GM19455 (cell line): ENCODE results near the gene SCAMP1.

Source experiments
- ATAC-seq: cut with Tn5 transposase; IDR thresholded peaks from one replicate; pipeline ENCODE4 v1.9.1; 2021; ENCODE audit not compliant: unreplicated experiment

The SCAMP1 gene

DNA sequence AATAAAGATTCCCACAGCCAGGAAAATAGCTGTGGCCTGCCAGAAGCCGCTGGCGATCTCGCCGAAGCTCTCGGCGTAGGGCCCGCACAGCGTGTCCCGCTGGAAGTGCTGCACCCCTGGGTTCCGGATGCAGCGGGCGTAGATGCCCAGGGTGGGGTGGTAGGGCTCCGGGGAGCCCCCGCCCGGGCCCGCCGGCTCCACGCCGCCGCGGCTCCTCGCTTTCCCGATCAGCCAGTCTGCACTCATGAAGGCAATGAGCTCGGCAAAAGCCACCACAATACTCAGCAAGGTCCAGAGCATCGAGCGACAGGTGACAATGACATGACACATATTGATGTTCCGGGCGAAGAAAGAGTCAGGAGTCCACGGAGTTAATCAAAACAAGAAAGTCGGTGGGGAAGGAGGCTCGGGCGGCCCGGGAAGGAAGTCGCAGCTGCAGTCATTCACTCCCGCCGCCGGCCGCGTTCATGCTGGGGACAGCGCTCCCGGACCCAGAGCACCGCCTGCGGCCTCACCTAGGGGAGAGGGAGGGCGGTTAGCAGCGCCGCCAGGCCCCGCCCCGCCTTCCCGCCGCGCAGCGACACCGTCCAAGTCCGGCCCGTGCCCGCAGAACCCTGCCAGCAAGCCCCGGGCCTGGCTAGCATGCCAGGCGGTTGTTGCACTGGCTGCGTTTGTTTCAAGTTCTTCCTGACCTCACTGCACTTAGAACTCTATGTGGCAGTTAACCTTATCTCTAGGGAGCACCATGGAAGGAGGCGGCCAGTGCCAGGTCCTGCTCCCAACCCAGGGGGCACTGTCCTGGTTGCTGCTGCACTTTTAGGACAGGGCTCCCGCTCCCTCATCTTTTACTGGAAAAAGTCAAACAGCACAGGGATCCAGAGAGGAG, 149.7 kb downstream of the SCAMP1 start:
- peak; percentile 79 for ATAC-seq

DNA sequence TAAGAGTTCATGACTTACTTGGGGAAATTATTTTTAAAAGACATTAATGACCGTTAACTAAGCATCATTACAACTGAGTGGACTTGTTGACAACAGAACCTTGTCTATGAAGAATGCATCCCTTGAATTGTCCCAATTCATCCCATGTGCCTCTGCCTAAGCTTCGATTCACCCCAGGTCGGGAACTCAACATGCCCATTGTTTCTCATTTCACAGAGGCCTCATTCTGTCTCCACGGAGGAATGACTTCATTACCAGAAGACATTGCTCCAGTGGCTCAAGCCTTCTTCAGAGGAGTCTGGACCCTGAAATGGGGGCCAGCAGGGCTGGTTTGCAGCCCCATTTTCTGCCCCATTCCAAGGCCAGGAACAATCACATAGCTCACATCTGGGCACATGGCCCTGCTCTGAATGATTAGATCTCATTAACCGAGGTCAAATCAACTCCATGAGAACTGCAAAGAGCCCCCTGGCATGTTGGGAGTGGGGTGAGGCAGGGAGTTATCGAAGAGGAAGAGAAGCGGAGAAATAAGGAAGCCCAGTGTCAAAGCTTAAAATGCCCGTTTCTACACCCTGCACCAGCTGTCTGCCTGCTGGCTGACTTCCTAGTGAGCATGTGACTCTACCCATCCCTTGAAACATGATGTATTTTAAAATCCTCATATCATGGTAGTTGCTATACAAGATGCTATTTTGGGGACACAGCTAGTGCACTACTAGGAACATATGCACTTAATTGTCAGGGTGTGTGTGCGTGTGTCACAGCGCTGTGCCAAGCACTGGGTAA, 150.9 kb downstream of the SCAMP1 start:
- ATAC-seq, result no peak

DNA sequence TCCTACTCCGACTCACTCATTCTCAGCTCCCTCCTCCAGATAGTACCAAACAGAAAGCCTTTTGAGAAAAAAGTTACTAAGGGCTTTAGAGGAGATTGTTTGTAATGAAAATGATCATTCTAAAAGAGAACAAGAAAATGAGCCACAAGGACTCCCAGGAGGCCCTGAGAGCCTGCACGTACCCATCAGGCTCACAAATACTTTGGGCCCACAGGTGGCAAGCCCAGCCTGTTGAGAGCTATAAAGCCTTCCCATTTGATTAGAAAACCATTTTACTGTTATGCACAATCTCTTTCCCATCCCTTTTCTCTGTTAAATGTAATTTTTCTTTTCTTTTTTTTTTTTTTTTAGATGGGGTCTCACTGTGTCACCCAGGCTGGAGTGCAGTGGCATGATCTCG, 152.0 kb downstream of the SCAMP1 start:
- no peak for ATAC-seq

DNA sequence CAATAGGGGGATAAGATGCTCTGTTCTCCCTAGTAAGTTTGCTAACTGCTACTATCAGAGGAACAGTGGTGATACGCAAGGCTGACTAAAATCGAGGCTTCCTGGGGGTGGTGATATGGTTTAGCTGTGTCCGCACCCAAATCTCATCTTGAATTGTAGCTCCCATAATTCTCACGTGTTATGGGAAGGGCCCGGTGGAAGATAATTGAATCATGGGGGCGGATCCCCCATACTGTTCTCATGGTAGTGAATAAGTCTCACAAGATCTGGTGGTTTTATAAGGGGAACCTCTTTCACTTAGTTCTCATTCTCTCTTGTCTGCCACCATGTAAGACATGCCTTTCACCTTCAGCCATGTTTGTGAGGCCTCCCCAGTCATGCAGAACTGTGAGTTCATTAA, 153.0 kb downstream of the SCAMP1 start:
- no peak for ATAC-seq

DNA sequence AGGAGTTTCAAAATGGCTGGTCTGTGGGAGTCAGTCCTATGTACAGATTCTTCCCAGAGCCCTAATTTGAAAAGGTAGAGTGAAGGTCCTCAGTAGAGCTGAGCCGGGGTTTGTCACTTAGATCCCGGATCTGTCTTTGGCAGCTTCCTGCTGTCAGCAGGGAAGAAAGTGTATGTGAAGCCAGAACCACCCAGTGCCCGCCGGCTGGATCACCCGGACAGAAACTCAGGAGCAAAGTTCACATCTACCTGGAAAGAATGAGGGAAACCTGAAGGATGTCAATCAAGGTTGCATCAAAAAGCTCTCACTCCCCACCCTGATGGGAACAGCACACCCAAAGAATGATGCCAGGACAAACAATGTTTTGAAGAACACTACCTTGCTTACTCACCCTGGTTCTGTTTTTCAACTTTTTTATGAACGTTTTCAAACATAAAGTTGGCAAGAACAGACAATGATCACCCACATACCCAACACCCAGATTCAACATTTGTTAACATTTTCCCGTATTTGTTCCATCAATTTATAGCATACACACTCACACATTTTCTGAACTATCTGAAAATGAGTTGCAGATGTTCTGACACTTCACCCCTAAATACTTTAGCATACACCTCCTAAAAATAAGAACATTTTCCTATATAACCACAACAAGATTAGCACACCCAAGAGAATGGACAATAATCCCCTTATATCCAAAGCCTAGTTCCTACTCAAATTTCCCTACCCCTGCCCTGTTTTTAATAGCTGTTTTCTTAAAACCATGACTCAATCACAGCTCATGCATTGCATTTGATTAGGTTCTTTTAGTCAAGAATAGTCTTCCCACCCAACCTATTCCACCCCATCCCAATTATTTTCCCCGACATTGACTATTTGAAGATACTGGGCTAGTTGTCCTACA, 154.3 kb downstream of the SCAMP1 start:
- ATAC-seq, result no peak

DNA sequence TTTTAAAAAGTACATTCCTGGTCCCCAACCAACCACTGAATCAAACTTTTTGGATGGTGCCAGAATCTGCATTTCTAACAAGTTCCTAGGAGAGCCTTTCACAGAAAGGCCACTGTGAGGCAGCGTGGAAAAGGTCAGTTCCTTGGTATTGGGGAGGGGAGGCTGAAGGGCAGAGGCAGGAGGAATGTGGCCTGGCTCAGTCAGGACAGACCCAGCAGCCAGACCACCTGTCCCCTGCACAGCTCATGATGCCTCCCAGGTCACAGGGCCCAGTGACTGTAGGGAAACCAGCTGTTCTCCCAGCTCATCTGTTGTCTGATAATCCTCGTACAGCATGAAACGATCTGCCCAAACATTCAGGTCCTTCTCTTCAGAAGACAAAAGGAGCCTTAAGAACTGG, 155.3 kb downstream of the SCAMP1 start:
- no peak for ATAC-seq

DNA sequence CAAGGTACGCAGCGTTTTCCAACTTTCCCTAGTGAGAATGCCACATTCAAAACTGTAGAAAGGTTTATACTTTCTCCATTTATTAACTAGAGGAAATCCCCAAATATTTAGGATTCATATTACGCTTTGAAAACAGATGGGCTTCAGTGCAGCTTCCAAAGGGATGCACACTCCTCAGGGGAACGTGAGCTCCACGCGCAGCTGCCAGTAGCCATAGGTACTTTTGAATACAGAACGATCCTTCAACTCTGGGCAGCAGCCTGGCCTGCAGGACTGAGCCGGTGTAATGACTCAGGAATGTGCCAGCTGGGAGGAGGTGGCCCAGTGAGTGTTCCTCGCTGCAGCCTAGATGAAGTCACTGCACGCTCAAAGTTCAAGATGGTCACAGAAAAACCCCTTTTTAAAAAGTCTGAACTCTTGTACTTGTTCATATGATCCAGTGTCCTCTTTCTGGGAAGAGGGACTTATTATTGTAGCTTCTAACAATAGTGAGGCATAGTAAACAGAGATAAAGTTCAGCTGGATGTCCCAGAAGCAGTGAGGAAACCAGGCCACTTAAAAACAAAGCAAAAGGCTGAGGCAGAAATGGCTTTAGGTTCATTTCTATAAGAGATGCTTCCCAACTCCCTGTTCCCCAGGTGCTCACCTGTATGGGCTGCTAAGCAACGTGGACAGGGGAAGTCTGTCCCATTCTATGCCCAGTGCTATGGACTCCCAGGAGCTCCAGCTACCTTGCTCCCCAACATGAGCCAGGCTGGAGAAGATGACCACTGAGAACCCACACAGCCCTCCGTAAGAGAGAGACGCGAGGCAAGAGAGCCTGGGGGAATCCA, 158.2 kb downstream of the SCAMP1 start:
- ATAC-seq, result no peak

DNA sequence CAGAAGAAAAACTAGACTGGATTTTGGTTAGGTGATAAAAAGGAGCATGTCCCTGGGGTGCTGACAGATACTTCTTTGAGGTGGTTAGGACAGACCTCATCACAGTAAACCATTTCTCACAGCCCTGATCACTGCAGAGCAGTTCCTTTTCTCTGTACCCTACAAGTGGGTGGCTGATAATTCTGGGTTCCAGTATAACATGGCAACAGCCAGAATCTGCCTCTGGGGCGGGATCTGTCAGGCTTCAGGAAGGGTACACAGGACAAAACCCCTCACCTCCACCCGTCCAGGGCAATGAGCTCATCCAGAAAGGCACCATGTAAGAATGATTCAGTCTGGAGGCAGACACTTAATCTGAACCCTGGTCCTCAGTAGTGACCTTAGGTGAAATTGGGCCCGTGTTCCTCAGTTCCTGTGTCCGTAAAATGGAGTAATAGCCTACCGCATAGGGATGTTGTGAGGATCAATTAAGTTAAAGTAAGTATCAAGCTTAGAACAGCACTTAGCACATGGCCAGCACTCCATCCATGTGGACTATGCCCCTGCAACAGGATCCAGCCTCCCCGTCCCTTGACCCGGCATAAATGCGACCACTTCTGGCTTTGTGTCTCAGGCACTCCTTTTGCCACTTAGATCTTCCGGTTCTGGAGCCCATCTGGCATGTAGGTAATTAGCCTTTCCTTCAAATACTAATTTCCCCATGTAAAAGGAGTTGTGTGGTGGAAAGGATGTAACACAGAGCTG, 159.0 kb downstream of the SCAMP1 start:
- ATAC-seq, result no peak

DNA sequence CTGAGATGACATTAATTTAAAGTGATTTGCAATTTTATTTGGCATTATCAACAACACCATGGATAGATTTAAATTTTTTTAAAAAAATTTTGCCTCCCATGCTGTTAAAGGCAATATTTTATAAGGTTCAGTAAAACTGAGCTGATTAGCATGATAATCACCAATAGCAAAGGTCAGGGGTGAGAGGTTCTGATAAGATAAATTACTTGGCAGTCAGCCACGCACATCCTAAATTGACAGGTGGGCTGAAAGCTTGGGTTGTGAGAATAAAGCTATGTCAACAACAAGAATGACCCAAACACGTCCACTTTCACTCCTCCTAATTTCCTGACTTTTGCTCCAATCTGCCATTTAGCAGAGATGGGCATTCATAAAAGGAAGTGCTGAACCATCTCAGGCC, 161.0 kb downstream of the SCAMP1 start:
- no peak for ATAC-seq

DNA sequence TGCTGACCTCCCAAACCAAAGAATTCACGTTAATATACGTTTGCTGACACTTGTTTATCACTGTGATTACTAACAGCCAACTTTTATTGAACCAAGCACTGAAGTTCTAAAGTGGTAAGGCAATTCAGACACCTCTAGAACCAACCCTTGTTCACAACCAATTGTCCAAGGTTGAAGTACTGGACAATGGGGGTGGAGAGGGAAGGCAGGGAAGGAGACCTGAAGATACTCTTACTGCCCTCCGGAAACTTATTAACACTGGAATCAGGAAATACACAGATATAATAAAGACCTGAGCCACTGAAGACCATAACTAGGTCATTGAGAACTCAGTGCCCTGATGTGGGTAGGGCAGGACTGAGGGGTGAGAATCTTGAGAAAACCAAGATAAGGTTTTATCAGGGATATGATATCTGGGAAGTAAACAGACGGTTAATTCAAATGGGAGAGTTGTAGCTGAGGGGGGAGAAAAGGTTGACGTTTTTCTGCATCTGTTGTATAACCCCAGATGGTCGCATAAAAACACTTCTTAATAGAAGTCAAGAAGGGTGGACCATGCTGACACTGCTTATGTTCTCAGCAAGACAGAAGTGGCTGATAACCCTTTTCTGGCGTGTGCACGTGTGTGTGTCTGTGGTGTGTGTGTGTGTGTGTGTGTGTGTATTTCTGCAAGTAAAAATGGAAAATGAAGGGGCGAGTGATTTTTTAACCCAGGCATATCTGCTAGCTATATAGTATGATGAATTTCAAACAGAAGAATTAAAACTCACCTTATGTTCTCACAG, 162.3 kb downstream of the SCAMP1 start:
- no peak for ATAC-seq

DNA sequence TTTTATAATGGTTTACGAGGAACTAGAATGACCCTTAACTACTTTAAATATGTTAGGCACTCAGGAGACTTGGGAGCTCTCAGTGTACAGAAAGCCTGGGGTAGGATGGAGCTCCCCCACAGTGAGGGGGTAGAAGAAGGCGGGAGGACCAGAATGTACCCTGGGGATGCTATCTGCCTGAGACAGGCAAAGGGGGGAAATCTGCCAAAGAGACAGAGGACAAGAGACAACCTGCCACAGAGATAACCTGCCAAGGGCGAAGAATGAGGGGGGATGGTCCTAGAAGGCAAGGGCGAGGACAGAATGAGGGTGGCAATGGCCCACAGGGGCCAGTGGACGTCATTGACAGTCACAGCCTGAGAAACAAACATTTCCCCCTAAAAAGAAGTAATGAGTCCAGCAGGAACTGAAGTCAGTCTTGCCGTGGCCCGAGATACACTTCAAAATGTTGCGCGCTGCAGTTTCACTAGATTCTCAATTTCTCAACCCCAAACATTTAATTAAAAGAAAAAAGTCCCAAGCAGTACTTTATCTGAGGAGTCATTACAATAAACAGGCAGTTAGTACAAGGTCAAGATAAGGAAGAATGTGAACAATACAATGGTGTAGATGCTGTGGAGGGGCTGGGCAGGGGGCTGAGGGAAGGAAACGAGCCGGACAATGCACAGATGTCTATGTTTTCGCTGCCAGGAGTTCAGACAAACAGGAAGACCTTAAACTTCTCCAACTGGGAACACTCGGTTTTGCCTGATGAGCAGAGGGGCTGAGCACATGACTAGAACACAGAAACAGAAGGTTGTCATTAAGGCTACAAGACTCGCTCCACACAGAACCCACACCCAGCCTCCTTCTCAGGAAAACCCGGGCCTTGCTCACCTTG, 163.1 kb downstream of the SCAMP1 start:
- no peak for ATAC-seq

DNA sequence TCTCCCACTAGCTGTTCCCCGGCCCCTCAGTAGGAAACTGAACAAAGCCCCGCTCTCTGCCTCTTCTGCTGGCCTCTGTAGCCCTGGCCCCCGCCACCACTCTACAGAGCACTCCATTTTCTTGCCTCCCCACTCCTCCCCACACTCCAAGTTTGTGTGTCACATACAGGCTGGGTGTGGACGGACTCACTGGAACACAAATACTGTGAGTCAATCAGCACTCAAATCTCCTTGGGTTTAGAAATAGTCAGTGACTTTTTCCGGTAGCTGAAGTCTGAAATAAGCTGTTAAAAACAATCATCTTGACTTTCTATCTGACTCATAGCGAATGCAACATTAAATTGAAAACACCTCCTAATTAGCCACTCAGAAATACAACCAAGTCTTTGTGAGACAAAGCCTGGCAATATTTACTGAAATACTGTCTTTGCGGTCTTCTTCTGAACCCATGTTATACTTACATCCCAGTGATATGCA, 165.7 kb downstream of the SCAMP1 start:
- no peak for ATAC-seq

DNA sequence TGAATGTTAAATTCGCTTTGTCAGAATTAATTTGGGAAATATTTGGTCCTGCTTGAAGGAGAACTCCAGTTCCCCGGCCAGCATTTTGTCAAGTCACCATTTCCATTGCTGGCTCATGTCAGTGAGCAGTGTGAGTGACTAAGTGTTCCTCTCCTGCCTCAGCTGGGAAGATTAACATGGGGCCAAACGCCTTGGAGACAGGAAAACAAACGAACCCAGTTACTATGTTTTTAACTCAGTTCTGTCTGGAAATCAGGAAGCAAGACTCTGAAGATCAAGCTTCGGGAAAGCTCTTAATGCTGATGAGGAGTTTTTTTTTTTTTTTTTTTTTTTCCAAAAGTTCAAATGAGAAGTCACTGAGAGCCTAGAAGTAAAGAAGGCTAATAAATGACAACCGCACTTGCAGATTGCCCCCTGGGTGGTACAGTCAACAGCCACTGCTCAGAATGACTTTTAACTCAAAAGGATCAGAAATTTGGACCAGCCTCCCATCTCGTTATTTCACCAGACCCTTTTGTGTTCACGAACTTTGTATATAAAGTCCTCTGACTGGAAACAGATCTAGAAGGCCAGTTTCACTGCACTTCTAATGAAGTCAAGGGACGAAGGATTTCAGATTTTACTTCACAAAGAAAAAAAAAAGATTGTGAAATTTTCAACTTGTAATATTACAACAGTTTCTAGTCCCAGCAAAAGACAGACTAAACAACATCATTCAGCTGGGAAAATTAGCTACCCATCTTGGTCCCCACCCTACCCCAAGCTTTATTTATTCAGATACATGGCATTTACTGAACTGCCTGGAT, 166.8 kb downstream of the SCAMP1 start:
- no peak for ATAC-seq

DNA sequence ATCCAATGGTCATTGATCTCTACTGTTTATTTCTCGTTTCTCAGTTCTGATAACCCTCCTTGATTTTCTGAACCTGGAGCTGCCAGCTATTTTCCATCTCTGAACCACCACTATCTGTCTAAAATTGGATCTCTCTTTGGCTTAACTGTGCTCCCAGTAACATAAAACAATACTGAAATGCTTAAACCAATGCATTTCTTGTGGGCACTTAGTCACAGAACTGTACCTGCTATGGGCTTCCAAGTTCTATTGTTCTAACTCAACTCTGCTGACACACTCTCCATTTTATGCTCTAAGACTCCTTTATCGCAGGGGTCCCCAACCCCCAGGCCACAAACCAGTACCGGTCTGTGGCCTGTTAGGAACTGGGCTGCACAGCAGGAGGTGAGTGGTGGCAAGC, 167.5 kb downstream of the SCAMP1 start:
- no peak for ATAC-seq
